Measurements from ENCODE around the gene TRABD2B. TPM values are rescaled to one million over a fixed set of nuclear protein-coding genes. Genes with fewer than 3 reads are reported as not detected.

TRABD2B gene
- total RNA-seq, 4 donors from 2014 or later = 0.05 to 0.15 (median 0.12) TPM

- in situ Hi-C loops (cut with MboI; ENCODE audit: low sequenced_read_pairs in 4 of 4) (loop anchor here (10.0 to 25.0 kb wide), 6 partner anchors 187 to 524 kb away; partner anchors contain the start of genes PDZK1IP1 (in 3 of the 4) and FOXD2 (in 1 of the 4)), intact Hi-C loops (cut with DNase I; ENCODE audit: low total_unique reads) (loop anchor here (2.0 to 5.0 kb wide), 2 partner anchors 275 to 534 kb away; no protein-coding TSS in a partner anchor)
- ATAC-seq (no peak), DNase-seq (no peak)
- Histone ChIP-seq H3K36me3 (no peaks in the 10 kb centered on the region), H3K27me3 (peaks cover 62 to 68% (median 66%) of the 10 kb centered on the region in 3 donors), H3K4me3 (no peak overlapping the region), H3K4me1 (peaks cover 9 to 16% of the 10 kb centered on the region in 2 donors), H3K9me3 (no peaks in the 10 kb centered on the region), H3K27ac (no peak overlapping the region)
- TF ChIP-seq CTCF (IDR thresholded peaks at IDR 0.05 in 4 of 5, conservative IDR thresholded peaks at IDR 0.05 in 1 of 5) = no peak
- TF ChIP-seq POLR2A (IDR thresholded peaks at IDR 0.05) = no peak
Observed at GRCh38 chr1:47711184-47711847, 285.9 kb downstream of the TRABD2B start.

Other genes with a start within 250 kb of the TRABD2B start
- gene SLC5A9, start 225.3 kb upstream of the TRABD2B start, total RNA-seq = not detected